IMR-90 (cell line): ENCODE results near the gene DNASE2. TPM values are rescaled to one million over a fixed set of nuclear protein-coding genes. Genes with fewer than 3 reads are reported as not detected.

Experiments
- ATAC-seq: fragments of 200-7000 bp; cut with Tn5 transposase; 2 replicates; pipeline ENCODE4 v1.9.1; 2020; ENCODE audit warnings: low read depth, mild to moderate bottlenecking, moderate library complexity
- BruUV-seq: library from RNA; stranded (reverse); fragments of 400-500 nt; replicated peaks from 2 replicates; lab custom pipeline; 2021; lab: Mats Ljungman, UMichigan
- CTCF ChIA-PET: fragments of 300-600 bp; formaldehyde crosslinking; extraction: SDS; loops from one replicate; lab custom pipeline; 2021; ENCODE audit warnings: antibody characterized with exemption; lab: Yijun Ruan, JAX
- POLR2A ChIA-PET: fragments of 300-600 bp; sonication (Branson Sonifier 250); formaldehyde crosslinking; loops from one replicate; lab custom pipeline; 2022; ENCODE audit warnings: antibody characterized with exemption; ENCODE audit not compliant: unreplicated experiment; lab: Charles Lee
- DNase-seq: peaks from one replicate; pipeline ENCODE4 v3.0.0; 2013
- H2AFZ ChIP-seq: replicated peaks from 2 replicates; pipeline ENCODE3; 2013; ENCODE audit warnings: low read length, mild to moderate bottlenecking; ENCODE audit not compliant: poor library complexity
- H2AK5ac ChIP-seq: 2 replicates; pipeline ENCODE4 v1.6.1; 2013; ENCODE audit warnings: low read depth, low read length, inconsistent platforms
- H2AK9ac ChIP-seq: replicated peaks from 2 replicates; pipeline ENCODE3; 2013; ENCODE audit warnings: mild to moderate bottlenecking, low read depth, low read length, moderate library complexity; ENCODE audit not compliant: poor library complexity
- H2BK120ac ChIP-seq: 2 replicates; pipeline ENCODE4 v1.6.1; 2013; ENCODE audit warnings: low read depth, low read length, inconsistent platforms
- H2BK15ac ChIP-seq: 3 replicates; pipeline ENCODE4 v1.6.1; 2013; ENCODE audit warnings: low read depth, low read length, inconsistent platforms
- H2BK20ac ChIP-seq: 2 replicates; pipeline ENCODE4 v1.6.1; 2013; ENCODE audit warnings: low read depth, mild to moderate bottlenecking, inconsistent platforms, low read length, moderate library complexity
- H2BK5ac ChIP-seq: 2 replicates; pipeline ENCODE4 v1.6.1; 2013; ENCODE audit warnings: mild to moderate bottlenecking, low read depth, low read length, inconsistent platforms; ENCODE audit not compliant: poor library complexity, severe bottlenecking
- H3K14ac ChIP-seq: replicated peaks from 2 replicates; pipeline ENCODE4 v1.6.1; 2013; ENCODE audit warnings: low read depth, low read length, inconsistent platforms
- H3K18ac ChIP-seq: 2 replicates; pipeline ENCODE4 v1.6.1; 2013; ENCODE audit warnings: low read depth, low read length, control low read depth
- H3K23ac ChIP-seq: 2 replicates; pipeline ENCODE4 v1.6.1; 2013; ENCODE audit warnings: low read depth, low read length, inconsistent platforms
- H3K27ac ChIP-seq: 2 replicates; pipeline ENCODE4 v1.5.1; 2013; ENCODE audit warnings: mild to moderate bottlenecking, control low read depth, low read length; ENCODE audit not compliant: insufficient read depth
- H3K27me3 ChIP-seq: 2 replicates; pipeline ENCODE4 v1.6.1; 2013; ENCODE audit warnings: low read length; ENCODE audit not compliant: control insufficient read depth, insufficient read depth
- H3K36me3 ChIP-seq: 2 replicates; pipeline ENCODE4 v1.6.1; 2013; ENCODE audit warnings: low read length, mixed read lengths; ENCODE audit not compliant: control insufficient read depth, insufficient read depth
- H3K4ac ChIP-seq: 2 replicates; pipeline ENCODE4 v1.6.1; 2013; ENCODE audit warnings: low read depth, low read length, inconsistent platforms
- H3K4me1 ChIP-seq: 2 replicates; pipeline ENCODE4 v1.6.1; 2013; ENCODE audit warnings: low read length, mixed read lengths; ENCODE audit not compliant: control insufficient read depth, insufficient read depth
- H3K4me2 ChIP-seq: 2 replicates; pipeline ENCODE4 v1.6.1; 2013; ENCODE audit warnings: low read depth, mild to moderate bottlenecking, control low read depth, low read length, moderate library complexity
- H3K4me3 ChIP-seq: 2 replicates; pipeline ENCODE4 v1.5.1; 2013; ENCODE audit warnings: low read depth, mild to moderate bottlenecking, control low read depth, low read length, moderate library complexity; ENCODE audit not compliant: insufficient read depth
- H3K56ac ChIP-seq: 2 replicates; pipeline ENCODE4 v1.6.1; 2013; ENCODE audit warnings: low read length, inconsistent platforms; ENCODE audit not compliant: insufficient read depth; ENCODE audit errors: extremely low read depth
- H3K79me1 ChIP-seq, 2 experiments: 2 replicates each; pipeline ENCODE4 v1.6.1; 2013; ENCODE audit warnings: low read length in 2 of 2, inconsistent platforms in 1 of 2, low read depth in 1 of 2
- H3K9ac ChIP-seq: 2 replicates; pipeline ENCODE4 v1.6.1; 2013; ENCODE audit warnings: low read depth, low read length, control low read depth
- H3K9me1 ChIP-seq: 2 replicates; pipeline ENCODE4 v1.6.1; 2013; ENCODE audit warnings: low read length, inconsistent platforms; ENCODE audit not compliant: insufficient read depth
- H3K9me3 ChIP-seq: 2 replicates; pipeline ENCODE4 v1.6.1; 2013; ENCODE audit warnings: low read length; ENCODE audit not compliant: control insufficient read depth, insufficient read depth
- H4K20me1 ChIP-seq: 2 replicates; pipeline ENCODE4 v1.6.1; 2013; ENCODE audit warnings: low read length, inconsistent platforms; ENCODE audit not compliant: insufficient read depth
- H4K5ac ChIP-seq: 2 replicates; pipeline ENCODE4 v1.6.1; 2013; ENCODE audit warnings: mild to moderate bottlenecking, low read depth, low read length, control low read depth
- H4K8ac ChIP-seq, 2 experiments: 2 replicates each; pipeline ENCODE4 v1.6.1; 2013; ENCODE audit warnings: low read depth in 2 of 2, low read length in 2 of 2, control low read depth in 1 of 2, inconsistent platforms in 1 of 2
- H4K91ac ChIP-seq: 2 replicates; pipeline ENCODE4 v1.6.1; 2013; ENCODE audit warnings: low read depth, low read length, inconsistent platforms; ENCODE audit not compliant: insufficient read depth
- RAD21 ChIP-seq: IDR thresholded peaks from 2 replicates; pipeline ENCODE4 v1.6.1; 2012; ENCODE audit warnings: low read length, improper control_type of control experiment
- WGBS, 2 experiments: methylation state at CpG; one replicate each; pipeline versions ENCODE4 v1.1.5 to v1.1.7; 2013; ENCODE audit warnings: missing lambda C conversion rate in 2 of 2; ENCODE audit not compliant: insufficient read length in 1 of 2; ENCODE audit errors: extremely low coverage in 2 of 2; 5-methylcytosine and 5-hydroxymethylcytosine counted together
- dilution Hi-C: fragments of 300-500 bp; cut with HindIII; formaldehyde crosslinking; loops from one replicate; pipeline ENCODE4 v1.14.3; 2018; ENCODE audit warnings: low sequenced_read_pairs; ENCODE audit not compliant: unreplicated experiment
- in situ Hi-C: fragments of 300-500 bp; cut with MboI; formaldehyde crosslinking; loops from 3 replicates; pipeline ENCODE4 v1.14.3; 2019; ENCODE audit warnings: low sequenced_read_pairs, inconsistent platforms, mixed read lengths
- intact Hi-C: fragments of 100-400 bp; cut with micrococcal nuclease; formaldehyde crosslinking; loops from 2 replicates; pipeline ENCODE4 v1.10.0; 2022
- polyA plus RNA-seq, 3 experiments: library from polyadenylated mRNA; depleted of rRNA; stranded (reverse); fragments of >200 nt; gene quantifications; 2 replicates each; pipeline ENCODE4 v1.2.3, GENCODE V29; 2012; ENCODE audit warnings: low replicate concordance in 1 of 3
- total RNA-seq: library from RNA; depleted of rRNA; stranded (reverse); fragments of >200 nt; gene quantifications from 2 replicates; pipeline ENCODE4 v1.2.3, GENCODE V29; 2012

DNASE2 gene
- total and polyA plus RNA-seq, 2 of the 4 experiments (the other 2 are of a cell fraction) = 9.5 to 31.1 TPM

- no TSS peak for BruUV-seq
- no peak overlapping the region for H3K18ac ChIP-seq
- POLR2A ChIA-PET = no interaction called here
- H3K9me1 ChIP-seq = 0 out of 2 replicates have a peak, but pooled peaks cover 4% of the 10 kb centered on the region
- TF ChIP-seq RAD21 = no peak
- H3K4me1 ChIP-seq = no peaks in the 10 kb centered on the region
- H3K4ac ChIP-seq = no peak overlapping the region
- no peak overlapping the region for H4K8ac ChIP-seq
- no peaks in the 10 kb centered on the region for H4K20me1 ChIP-seq
- no peak overlapping the region for H2BK120ac ChIP-seq
- H3K9me3 ChIP-seq = no peaks in the 10 kb centered on the region
- whole genome bisulfite sequencing, 2 experiments = no CpG with 5 or more reads among the region's 3 CpGs
- H2AK9ac ChIP-seq = no peak overlapping the region
- no peak for DNase-seq
- H3K4me2 ChIP-seq = no peak overlapping the region
- H3K27me3 ChIP-seq = no peaks in the 10 kb centered on the region
- no peak overlapping the region for H3K14ac ChIP-seq
- H2AK5ac ChIP-seq = no peak overlapping the region
- no peak overlapping the region for H4K91ac ChIP-seq
- H3K56ac ChIP-seq = no peak overlapping the region
- dilution Hi-C loops = no loop called here
- no peak overlapping the region for H3K27ac ChIP-seq
- intact Hi-C loops = no loop called here
- no peak overlapping the region for H4K5ac ChIP-seq
- no peak overlapping the region for H2BK20ac ChIP-seq
- H2AFZ ChIP-seq = no peak overlapping the region
- no peaks in the 10 kb centered on the region for H3K79me1 ChIP-seq
- H2BK15ac ChIP-seq = no peak overlapping the region
- H2BK5ac ChIP-seq = no peak overlapping the region
- no peak for ATAC-seq
- H3K4me3 ChIP-seq = no peak overlapping the region
- H3K23ac ChIP-seq = no peak overlapping the region
- peaks cover 5% of the 10 kb centered on the region; the same call in 1 of the 2 replicates for H3K36me3 ChIP-seq
- CTCF ChIA-PET = no interaction called here
- in situ Hi-C loops = no loop called here
- no peak overlapping the region for H3K9ac ChIP-seq
These were observed 9.6 kb downstream of the DNASE2 start for GRCh38 chr19:12871681-12872080.
